WTC11 (cell line): ENCODE results near the gene BIRC5. TPM values are rescaled to one million over a fixed set of nuclear protein-coding genes. Genes with fewer than 3 reads are reported as not detected.

Experiments used
- ATAC-seq: fragments of 200-7000 bp; cut with Tn5 transposase; 2 replicates; pipeline ENCODE4 v1.10.0; 2021; ENCODE audit warnings: mild to moderate bottlenecking, moderate library complexity
- CTCF ChIA-PET: fragments of 300-600 bp; sonication (Branson Sonifier 250); formaldehyde crosslinking; loops from one replicate; lab custom pipeline; 2021; ENCODE audit warnings: antibody characterized with exemption; lab: Charles Lee
- POLR2A ChIA-PET: fragments of 350-600 bp; sonication (Branson Sonifier 250); formaldehyde crosslinking; loops from one replicate; lab custom pipeline; 2021; ENCODE audit warnings: antibody characterized with exemption; lab: Charles Lee
- DNase-seq: peaks from one replicate; pipeline ENCODE4 v3.0.0; 2021; ENCODE audit warnings: low spot score
- H3K27ac Mint-ChIP-seq: 2 replicates; pipeline ENCODE4 v1.8.0; 2021; ENCODE audit warnings: mixed read lengths
- H3K27me3 Mint-ChIP-seq: 2 replicates; pipeline ENCODE4 v1.8.0; 2021; ENCODE audit warnings: low read depth, mild to moderate bottlenecking, moderate library complexity, mixed read lengths
- H3K36me3 Mint-ChIP-seq: 2 replicates; pipeline ENCODE4 v1.8.0; 2021; ENCODE audit warnings: mixed read lengths
- H3K4me1 Mint-ChIP-seq: 2 replicates; pipeline ENCODE4 v1.8.0; 2022; ENCODE audit warnings: mixed read lengths
- H3K4me3 Mint-ChIP-seq: 2 replicates; pipeline ENCODE4 v1.8.0; 2021; ENCODE audit warnings: mild to moderate bottlenecking, moderate library complexity, mixed read lengths
- H3K9me3 Mint-ChIP-seq: 2 replicates; pipeline ENCODE4 v1.8.0; 2021; ENCODE audit warnings: mixed read lengths
- GTF2I ChIP-seq: fragments of 250-450 bp; sonication (Bioruptor Pico); conservative IDR thresholded peaks from 2 replicates; pipeline ENCODE4 v1.4.0; 2021; ENCODE audit warnings: mild to moderate bottlenecking
- SP1 ChIP-seq: sonication (generic); formaldehyde crosslinking; conservative IDR thresholded peaks from 2 replicates; pipeline ENCODE4 v1.8.1; 2022; ENCODE audit warnings: missing genetic modification reagents
- ZNF317 ChIP-seq: sonication (generic); formaldehyde crosslinking; IDR thresholded peaks from 2 replicates; pipeline ENCODE4 v1.8.1; 2023; ENCODE audit warnings: low read depth, mild to moderate bottlenecking, moderate library complexity, missing genetic modification reagents, borderline replicate concordance
- total RNA-seq: library from RNA; stranded (reverse); gene quantifications from 3 replicates; pipeline ENCODE4 v1.2.3, GENCODE V29; 2021
- TF ChIP-seq, protein P1 (sequence below): fragments of 200-600 bp; IDR thresholded peaks from 2 replicates; pipeline ENCODE4 v1.8.0; 2022; ENCODE audit warnings: antibody characterized with exemption
- TF ChIP-seq, protein P2 (sequence below): sonication (generic); formaldehyde crosslinking; IDR thresholded peaks from 2 replicates; pipeline ENCODE4 v1.8.0; 2023; ENCODE audit warnings: mild to moderate bottlenecking, missing genetic modification reagents
- TF ChIP-seq, protein P3 (sequence below): sonication (generic); formaldehyde crosslinking; IDR thresholded peaks from 2 replicates; pipeline ENCODE4 v1.8.0; 2022; ENCODE audit warnings: mild to moderate bottlenecking, missing genetic modification reagents
- TF ChIP-seq, protein P4 (sequence below): sonication (generic); formaldehyde crosslinking; IDR thresholded peaks from 2 replicates; pipeline ENCODE4 v1.8.0; 2023; ENCODE audit warnings: missing genetic modification reagents
- TF ChIP-seq, protein P5 (sequence below): sonication (generic); formaldehyde crosslinking; IDR thresholded peaks from 2 replicates; pipeline ENCODE4 v1.8.0; 2022; ENCODE audit warnings: missing genetic modification reagents
- TF ChIP-seq, protein P6 (sequence below): sonication (generic); formaldehyde crosslinking; IDR thresholded peaks from 2 replicates; pipeline ENCODE4 v1.8.1; 2022; ENCODE audit warnings: missing genetic modification reagents, borderline replicate concordance
- TF ChIP-seq, protein P7 (sequence below): fragments of 250-450 bp; sonication (Bioruptor Pico); IDR thresholded peaks from 2 replicates; pipeline ENCODE4 v1.9.0; 2021; ENCODE audit warnings: mild to moderate bottlenecking, borderline replicate concordance
- TF ChIP-seq, protein P8 (sequence below): sonication (generic); formaldehyde crosslinking; IDR thresholded peaks from 2 replicates; pipeline ENCODE4 v1.8.0; 2022; ENCODE audit warnings: mild to moderate bottlenecking, missing genetic modification reagents

BIRC5 gene
- total RNA-seq, 1 experiment from 2014 or later: 115 TPM

DNA sequence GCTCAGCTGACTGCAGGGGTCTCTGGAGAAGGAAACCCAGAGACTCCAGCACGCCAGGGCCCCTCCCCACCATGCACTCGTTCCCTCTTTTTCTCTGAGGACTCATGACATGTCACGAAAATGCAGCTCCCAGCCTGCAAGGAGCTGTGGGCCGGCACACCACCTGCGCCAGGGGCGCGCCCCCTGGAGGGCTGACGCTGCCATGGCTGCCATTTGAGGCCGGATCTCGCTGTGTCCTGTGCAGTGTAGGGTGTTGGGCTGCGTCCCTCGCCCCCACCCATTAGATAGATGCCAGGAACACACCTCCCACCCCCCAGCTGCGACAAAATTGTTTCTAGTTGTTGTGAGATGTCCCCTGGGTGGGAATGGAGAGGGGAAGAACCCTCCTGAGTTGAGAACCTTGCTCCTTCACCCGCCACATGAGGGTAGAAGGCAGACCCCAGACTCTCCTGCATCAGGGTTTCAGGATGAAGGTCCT, 37.5 kb upstream of the BIRC5 start:
- Mint-ChIP-seq H3K36me3 (peaks cover 62% of the 10 kb centered on the region), H3K27me3 (no peaks in the 10 kb centered on the region), H3K4me1 (peaks cover 42% of the 10 kb centered on the region), H3K9me3 (no peaks in the 10 kb centered on the region), H3K27ac (no peak overlapping the region), H3K4me3 (no peak overlapping the region)
- ATAC-seq: peak; percentile 65
- DNase-seq: peak; percentile 82
- ChIA-PET CTCF (interaction anchor here (0.6 to 6.4 kb wide), 37 partner anchors 10 to 790 kb away, joined by 3 to 85 read pairs (median 4); partner anchors contain the start of genes AFMID, BIRC5, TK1 and TMC6), POLR2A (interaction anchor here (0.6 to 1.8 kb wide), 8 partner anchors 10 to 64 kb away, joined by 3 to 11 read pairs (median 4); partner anchors contain the start of genes AFMID, TK1 and TMC6)
- TF ChIP-seq, protein P1, sequence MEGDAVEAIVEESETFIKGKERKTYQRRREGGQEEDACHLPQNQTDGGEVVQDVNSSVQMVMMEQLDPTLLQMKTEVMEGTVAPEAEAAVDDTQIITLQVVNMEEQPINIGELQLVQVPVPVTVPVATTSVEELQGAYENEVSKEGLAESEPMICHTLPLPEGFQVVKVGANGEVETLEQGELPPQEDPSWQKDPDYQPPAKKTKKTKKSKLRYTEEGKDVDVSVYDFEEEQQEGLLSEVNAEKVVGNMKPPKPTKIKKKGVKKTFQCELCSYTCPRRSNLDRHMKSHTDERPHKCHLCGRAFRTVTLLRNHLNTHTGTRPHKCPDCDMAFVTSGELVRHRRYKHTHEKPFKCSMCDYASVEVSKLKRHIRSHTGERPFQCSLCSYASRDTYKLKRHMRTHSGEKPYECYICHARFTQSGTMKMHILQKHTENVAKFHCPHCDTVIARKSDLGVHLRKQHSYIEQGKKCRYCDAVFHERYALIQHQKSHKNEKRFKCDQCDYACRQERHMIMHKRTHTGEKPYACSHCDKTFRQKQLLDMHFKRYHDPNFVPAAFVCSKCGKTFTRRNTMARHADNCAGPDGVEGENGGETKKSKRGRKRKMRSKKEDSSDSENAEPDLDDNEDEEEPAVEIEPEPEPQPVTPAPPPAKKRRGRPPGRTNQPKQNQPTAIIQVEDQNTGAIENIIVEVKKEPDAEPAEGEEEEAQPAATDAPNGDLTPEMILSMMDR: peak; percentile 84
- TF ChIP-seq, protein P2, sequence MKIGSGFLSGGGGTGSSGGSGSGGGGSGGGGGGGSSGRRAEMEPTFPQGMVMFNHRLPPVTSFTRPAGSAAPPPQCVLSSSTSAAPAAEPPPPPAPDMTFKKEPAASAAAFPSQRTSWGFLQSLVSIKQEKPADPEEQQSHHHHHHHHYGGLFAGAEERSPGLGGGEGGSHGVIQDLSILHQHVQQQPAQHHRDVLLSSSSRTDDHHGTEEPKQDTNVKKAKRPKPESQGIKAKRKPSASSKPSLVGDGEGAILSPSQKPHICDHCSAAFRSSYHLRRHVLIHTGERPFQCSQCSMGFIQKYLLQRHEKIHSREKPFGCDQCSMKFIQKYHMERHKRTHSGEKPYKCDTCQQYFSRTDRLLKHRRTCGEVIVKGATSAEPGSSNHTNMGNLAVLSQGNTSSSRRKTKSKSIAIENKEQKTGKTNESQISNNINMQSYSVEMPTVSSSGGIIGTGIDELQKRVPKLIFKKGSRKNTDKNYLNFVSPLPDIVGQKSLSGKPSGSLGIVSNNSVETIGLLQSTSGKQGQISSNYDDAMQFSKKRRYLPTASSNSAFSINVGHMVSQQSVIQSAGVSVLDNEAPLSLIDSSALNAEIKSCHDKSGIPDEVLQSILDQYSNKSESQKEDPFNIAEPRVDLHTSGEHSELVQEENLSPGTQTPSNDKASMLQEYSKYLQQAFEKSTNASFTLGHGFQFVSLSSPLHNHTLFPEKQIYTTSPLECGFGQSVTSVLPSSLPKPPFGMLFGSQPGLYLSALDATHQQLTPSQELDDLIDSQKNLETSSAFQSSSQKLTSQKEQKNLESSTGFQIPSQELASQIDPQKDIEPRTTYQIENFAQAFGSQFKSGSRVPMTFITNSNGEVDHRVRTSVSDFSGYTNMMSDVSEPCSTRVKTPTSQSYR: no peak

DNA sequence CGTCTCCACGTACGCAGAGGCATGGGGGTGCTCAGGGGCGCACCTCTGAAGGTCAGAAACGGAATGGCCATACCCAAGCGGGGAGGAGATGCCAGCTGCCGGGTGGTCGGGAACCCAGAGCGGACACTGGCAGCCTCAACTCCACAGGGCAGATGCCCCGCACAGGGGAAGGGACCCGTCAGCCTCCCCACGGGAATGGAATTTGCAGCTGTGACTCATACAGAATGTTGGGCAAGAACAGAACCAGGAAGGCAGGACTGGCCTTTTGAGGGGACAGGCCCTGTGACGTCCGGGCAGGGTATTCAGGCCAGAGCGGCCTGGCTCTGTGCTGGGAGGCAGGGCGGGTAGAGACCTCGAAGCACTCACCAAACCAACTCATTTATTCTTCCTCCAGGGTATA, 34.7 kb upstream of the BIRC5 start:
- Mint-ChIP-seq H3K9me3 (no peaks in the 10 kb centered on the region), H3K4me1 (peaks cover 22% of the 10 kb centered on the region), H3K36me3 (peaks cover 71% of the 10 kb centered on the region), H3K27me3 (no peaks in the 10 kb centered on the region), H3K4me3 (no peak overlapping the region), H3K27ac (no peak overlapping the region; the same call in 1 of the 2 replicates)
- ATAC-seq (no peak), DNase-seq (no peak)
- TF ChIP-seq, protein P3, sequence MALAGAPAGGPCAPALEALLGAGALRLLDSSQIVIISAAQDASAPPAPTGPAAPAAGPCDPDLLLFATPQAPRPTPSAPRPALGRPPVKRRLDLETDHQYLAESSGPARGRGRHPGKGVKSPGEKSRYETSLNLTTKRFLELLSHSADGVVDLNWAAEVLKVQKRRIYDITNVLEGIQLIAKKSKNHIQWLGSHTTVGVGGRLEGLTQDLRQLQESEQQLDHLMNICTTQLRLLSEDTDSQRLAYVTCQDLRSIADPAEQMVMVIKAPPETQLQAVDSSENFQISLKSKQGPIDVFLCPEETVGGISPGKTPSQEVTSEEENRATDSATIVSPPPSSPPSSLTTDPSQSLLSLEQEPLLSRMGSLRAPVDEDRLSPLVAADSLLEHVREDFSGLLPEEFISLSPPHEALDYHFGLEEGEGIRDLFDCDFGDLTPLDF (CRISPR knock-in tag): no peak
- TF ChIP-seq, protein P4, sequence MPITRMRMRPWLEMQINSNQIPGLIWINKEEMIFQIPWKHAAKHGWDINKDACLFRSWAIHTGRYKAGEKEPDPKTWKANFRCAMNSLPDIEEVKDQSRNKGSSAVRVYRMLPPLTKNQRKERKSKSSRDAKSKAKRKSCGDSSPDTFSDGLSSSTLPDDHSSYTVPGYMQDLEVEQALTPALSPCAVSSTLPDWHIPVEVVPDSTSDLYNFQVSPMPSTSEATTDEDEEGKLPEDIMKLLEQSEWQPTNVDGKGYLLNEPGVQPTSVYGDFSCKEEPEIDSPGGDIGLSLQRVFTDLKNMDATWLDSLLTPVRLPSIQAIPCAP (CRISPR knock-in tag): no peak
- TF ChIP-seq, protein P5, sequence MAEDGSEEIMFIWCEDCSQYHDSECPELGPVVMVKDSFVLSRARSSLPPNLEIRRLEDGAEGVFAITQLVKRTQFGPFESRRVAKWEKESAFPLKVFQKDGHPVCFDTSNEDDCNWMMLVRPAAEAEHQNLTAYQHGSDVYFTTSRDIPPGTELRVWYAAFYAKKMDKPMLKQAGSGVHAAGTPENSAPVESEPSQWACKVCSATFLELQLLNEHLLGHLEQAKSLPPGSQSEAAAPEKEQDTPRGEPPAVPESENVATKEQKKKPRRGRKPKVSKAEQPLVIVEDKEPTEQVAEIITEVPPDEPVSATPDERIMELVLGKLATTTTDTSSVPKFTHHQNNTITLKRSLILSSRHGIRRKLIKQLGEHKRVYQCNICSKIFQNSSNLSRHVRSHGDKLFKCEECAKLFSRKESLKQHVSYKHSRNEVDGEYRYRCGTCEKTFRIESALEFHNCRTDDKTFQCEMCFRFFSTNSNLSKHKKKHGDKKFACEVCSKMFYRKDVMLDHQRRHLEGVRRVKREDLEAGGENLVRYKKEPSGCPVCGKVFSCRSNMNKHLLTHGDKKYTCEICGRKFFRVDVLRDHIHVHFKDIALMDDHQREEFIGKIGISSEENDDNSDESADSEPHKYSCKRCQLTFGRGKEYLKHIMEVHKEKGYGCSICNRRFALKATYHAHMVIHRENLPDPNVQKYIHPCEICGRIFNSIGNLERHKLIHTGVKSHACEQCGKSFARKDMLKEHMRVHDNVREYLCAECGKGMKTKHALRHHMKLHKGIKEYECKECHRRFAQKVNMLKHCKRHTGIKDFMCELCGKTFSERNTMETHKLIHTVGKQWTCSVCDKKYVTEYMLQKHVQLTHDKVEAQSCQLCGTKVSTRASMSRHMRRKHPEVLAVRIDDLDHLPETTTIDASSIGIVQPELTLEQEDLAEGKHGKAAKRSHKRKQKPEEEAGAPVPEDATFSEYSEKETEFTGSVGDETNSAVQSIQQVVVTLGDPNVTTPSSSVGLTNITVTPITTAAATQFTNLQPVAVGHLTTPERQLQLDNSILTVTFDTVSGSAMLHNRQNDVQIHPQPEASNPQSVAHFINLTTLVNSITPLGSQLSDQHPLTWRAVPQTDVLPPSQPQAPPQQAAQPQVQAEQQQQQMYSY (CRISPR knock-in tag): no peak
- TF ChIP-seq ZNF317: no peak
- POLR2A ChIA-PET: no interaction called here
- CTCF ChIA-PET: interaction anchor here (1.2 kb wide), 1 partner anchor 27 kb away, joined by 5 read pairs; no protein-coding TSS in a partner anchor

DNA sequence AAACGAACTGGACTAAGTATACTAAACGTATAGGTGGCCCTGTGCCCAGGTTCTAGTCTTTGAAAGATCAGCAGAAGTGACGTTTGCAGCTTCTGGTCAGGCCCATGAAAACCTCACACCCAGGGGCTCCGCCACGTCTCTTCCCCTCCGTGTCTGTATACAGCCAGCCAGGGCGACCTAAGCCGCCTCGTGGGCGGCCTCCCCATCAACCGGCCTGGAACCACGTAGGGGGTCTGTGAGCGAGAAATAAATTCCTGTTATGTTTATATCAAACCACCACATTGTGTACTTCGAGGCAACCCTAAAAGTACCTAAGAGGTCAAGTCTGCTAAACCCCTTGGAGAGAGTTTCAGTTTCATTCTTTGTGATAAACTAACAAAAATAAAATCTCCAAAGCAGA, 34.0 kb upstream of the BIRC5 start:
- DNase-seq (no peak), ATAC-seq (no peak)
- Mint-ChIP-seq H3K4me3 (no peak overlapping the region), H3K4me1 (peaks cover 26% of the 10 kb centered on the region), H3K27me3 (no peaks in the 10 kb centered on the region), H3K36me3 (peaks cover 75% of the 10 kb centered on the region), H3K27ac (no peak overlapping the region), H3K9me3 (no peaks in the 10 kb centered on the region)
- POLR2A ChIA-PET: no interaction called here
- CTCF ChIA-PET: interaction anchor here (1.2 kb wide), 1 partner anchor 26 kb away, joined by 5 read pairs; no protein-coding TSS in a partner anchor
- no peak for TF ChIP-seq SP1
- TF ChIP-seq, protein P6, sequence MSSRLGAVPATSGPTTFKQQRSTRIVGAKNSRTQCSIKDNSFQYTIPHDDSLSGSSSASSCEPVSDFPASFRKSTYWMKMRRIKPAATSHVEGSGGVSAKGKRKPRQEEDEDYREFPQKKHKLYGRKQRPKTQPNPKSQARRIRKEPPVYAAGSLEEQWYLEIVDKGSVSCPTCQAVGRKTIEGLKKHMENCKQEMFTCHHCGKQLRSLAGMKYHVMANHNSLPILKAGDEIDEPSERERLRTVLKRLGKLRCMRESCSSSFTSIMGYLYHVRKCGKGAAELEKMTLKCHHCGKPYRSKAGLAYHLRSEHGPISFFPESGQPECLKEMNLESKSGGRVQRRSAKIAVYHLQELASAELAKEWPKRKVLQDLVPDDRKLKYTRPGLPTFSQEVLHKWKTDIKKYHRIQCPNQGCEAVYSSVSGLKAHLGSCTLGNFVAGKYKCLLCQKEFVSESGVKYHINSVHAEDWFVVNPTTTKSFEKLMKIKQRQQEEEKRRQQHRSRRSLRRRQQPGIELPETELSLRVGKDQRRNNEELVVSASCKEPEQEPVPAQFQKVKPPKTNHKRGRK (CRISPR knock-in tag): no peak
- TF ChIP-seq, protein P7, sequence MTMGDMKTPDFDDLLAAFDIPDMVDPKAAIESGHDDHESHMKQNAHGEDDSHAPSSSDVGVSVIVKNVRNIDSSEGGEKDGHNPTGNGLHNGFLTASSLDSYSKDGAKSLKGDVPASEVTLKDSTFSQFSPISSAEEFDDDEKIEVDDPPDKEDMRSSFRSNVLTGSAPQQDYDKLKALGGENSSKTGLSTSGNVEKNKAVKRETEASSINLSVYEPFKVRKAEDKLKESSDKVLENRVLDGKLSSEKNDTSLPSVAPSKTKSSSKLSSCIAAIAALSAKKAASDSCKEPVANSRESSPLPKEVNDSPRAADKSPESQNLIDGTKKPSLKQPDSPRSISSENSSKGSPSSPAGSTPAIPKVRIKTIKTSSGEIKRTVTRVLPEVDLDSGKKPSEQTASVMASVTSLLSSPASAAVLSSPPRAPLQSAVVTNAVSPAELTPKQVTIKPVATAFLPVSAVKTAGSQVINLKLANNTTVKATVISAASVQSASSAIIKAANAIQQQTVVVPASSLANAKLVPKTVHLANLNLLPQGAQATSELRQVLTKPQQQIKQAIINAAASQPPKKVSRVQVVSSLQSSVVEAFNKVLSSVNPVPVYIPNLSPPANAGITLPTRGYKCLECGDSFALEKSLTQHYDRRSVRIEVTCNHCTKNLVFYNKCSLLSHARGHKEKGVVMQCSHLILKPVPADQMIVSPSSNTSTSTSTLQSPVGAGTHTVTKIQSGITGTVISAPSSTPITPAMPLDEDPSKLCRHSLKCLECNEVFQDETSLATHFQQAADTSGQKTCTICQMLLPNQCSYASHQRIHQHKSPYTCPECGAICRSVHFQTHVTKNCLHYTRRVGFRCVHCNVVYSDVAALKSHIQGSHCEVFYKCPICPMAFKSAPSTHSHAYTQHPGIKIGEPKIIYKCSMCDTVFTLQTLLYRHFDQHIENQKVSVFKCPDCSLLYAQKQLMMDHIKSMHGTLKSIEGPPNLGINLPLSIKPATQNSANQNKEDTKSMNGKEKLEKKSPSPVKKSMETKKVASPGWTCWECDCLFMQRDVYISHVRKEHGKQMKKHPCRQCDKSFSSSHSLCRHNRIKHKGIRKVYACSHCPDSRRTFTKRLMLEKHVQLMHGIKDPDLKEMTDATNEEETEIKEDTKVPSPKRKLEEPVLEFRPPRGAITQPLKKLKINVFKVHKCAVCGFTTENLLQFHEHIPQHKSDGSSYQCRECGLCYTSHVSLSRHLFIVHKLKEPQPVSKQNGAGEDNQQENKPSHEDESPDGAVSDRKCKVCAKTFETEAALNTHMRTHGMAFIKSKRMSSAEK (CRISPR knock-in tag): no peak
- TF ChIP-seq, protein P8, sequence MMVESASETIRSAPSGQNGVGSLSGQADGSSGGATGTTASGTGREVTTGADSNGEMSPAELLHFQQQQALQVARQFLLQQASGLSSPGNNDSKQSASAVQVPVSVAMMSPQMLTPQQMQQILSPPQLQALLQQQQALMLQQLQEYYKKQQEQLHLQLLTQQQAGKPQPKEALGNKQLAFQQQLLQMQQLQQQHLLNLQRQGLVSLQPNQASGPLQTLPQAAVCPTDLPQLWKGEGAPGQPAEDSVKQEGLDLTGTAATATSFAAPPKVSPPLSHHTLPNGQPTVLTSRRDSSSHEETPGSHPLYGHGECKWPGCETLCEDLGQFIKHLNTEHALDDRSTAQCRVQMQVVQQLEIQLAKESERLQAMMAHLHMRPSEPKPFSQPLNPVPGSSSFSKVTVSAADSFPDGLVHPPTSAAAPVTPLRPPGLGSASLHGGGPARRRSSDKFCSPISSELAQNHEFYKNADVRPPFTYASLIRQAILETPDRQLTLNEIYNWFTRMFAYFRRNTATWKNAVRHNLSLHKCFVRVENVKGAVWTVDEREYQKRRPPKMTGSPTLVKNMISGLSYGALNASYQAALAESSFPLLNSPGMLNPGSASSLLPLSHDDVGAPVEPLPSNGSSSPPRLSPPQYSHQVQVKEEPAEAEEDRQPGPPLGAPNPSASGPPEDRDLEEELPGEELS: no peak
- no peak for TF ChIP-seq GTF2I (CRISPR knock-in tag)
